GM19023 (cell line): Measurements from ENCODE around the gene SAFB2.

Experiments used
- ATAC-seq: cut with Tn5 transposase; IDR thresholded peaks from one replicate; pipeline ENCODE4 v1.9.1; 2021; ENCODE audit warnings: mild to moderate bottlenecking, moderate library complexity; ENCODE audit not compliant: unreplicated experiment

The SAFB2 gene

DNA sequence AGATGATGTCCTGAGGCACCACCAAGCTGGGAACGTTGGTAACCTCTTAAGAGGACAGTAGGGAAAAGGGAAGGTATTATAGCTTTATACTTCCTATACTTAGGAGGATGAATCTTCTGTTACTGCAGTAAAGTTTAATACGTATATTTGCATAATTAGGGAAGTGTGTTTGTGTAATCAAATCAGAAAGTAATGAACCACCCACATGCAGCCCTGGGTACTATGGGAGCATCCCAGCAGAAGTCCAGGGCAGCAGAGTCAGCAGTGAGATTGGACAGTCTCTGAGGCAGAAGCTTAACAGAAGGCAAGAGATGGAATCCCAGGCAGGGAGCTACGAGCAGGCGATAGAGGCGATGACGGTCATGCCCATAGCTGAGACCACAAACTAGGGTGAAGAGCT is 12.9 kb upstream of the SAFB2 start:
- ATAC-seq: no peak

DNA sequence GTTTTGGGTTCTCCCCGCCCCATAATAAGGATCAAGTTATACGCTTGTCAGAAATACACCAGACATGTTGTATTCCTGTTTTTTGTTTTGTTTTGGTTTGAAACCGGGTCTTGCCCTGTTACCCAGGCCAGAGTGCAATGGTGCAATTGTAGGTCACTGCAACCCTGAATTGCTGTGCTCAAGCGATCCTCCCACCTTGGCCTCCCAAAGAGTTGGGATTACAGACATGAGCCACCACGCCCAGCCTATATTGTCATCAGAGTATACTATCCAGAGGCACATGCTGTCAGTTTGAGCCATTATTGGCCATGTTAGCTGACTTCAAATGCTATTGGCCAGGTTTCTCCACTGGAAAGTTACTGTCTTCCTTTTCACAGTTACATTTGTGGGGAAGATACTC is 10.1 kb upstream of the SAFB2 start:
- ATAC-seq: no peak

DNA sequence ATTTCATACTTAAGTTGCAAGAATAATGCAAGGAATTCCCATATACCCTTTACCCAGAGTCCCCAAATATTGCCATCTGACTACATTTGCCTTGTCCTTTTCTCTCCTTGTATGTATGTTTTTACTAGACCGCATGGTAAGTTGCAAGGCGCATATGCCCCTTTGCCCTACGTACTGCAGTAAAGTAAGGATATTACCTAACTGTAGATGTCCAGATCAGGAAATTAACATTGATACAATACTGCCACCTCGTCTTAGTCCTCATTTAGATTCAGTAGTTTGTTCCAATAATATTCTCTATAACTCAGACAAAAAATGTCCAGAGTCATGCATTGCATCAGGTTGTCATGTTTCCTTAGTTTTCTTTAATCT is 9.7 kb upstream of the SAFB2 start:
- ATAC-seq: no peak

DNA sequence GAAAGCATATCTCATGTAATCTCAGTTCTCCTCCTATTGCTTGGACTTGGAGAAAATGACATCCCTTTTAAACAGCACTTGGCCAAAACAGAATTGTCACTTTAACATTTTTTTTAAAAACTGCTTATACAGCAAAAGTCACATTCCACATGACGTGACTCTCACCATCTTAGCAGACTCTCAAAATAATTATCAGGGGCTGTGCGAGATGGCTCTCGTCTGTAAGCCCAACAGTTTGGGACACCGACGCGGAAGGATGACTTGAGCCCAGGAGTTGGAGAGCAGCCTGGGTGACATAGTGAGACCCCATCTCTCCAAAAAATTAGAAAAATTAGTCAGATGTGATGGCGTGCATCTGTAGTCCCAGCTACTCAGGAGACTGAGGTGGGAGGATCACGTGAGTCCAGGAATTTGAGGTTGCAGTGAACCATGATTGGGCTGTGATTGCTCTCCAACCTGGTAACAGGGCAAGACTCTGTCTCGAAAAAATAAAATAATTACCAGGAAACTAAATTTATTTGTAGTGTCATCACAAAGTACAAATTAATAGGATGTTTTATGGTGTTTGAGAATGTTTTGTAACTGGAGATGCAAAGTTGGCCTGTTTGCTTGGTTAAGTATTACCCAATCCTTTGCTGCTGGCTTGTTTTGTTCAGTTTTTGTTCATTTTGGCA is 9.1 kb upstream of the SAFB2 start:
- no peak for ATAC-seq

DNA sequence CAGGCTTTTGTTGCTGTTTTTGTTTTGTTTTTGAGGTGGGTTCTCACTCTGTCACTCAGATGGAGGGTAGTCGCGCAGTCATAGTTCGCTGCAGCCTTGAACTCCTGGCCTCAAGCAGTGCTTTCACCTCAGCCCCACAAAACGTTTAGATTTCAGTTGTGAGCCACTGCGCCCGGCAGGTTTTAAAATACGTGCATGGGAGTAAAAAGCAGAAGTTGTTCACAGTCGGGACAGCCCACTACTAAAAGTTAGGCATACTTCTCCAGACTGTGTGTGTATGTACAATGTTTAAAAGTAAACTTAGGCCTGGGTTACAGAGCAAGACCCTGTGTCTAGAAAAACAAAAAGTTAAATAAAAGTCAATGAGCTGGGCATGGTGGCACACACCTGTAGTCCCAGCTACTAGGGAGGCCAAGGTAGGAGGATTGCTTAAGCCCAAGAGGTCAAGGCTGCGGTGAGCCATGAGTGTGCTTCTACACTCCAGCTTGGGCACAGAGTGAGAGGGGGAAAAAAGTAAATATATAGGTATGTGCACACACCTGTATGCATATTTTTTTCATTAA is 6.4 kb upstream of the SAFB2 start:
- no peak for ATAC-seq

DNA sequence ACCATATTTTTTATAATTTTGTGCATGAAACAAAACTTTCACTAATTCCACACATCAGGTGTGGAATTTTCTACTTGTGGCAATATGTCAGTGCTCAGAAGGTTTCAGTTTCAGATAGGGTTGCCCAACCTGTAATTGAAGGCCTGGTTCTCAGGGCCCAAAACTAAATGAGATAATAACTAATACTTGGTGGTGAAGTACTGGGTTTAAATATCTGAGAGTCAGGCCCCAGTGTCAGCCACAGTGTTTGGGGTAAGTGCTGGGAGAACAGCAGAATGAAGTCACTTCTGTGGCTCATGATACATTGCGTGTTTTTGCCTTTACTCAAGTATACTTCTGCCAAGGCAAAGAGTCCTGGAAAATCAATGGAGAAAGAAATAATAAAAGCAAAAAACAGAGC is 5.9 kb upstream of the SAFB2 start:
- ATAC-seq: no peak

DNA sequence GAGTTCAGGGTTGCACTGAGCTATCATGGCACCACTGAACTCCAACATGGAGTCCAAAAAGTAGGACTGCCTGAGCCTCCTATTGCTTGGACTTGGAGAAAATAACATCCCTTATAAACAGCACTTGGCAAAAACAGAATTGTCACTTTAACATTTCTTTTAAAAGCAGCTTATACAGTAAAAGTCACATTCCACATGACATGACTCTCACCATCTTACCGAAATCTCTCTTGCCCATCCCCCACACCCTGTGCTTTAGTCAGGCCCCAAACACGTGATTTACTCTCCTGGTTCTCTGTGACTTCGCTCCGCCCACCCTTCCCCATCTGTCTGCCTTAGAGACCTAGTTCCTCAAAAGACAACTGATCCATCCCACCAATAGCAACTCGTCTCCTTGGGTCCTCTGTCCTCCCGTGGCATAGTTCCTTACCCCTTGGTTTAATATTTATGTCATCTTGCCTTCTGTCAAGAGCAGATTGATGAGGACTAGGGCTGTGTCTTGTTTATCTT is 4.9 kb upstream of the SAFB2 start:
- ATAC-seq: no peak

DNA sequence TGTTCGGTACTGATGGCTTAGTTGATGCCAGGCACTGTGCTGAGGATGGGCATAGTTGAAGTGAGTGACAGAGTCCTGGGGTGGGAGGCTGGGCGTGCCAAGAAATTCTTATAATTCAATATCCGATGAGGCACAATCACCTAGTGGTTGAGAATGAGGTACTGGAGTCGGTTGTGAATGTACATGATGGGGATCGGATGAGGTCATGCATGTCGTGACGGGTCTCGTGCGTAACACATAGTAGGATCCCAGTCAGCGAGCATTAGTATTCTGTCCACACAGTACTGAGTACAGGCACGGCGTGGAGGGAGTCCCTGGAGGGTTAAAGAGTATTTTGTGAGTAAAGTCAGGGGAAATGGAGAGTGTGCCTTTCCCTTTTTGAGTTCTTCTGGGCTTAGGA is 3.1 kb upstream of the SAFB2 start:
- ATAC-seq: no peak

DNA sequence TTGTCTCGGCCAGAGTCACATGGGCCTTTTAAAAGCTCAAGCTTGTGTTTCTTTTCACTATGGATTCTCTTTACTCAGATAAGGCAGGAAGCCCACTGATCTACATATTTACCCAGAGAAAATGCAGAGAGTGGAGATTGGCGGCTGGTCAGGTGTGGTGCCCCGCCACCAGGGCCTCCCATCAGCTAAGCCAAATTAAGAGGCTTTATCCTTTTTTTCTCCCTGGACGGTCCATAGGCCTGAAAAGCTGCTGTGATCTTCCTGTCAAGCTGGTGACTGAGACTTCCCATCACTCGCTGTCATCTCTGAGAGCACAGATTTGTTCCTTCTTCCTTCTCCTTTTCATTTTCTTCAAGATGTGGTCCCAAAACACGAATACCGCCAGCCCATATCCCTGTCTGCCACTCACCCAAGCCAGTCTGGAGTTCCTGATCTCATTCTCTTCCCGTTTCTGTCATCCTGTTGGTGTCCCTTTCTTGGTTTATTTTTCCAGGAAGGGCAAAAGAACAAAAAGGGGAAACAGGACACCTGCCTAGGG is 2.2 kb upstream of the SAFB2 start:
- no peak for ATAC-seq

DNA sequence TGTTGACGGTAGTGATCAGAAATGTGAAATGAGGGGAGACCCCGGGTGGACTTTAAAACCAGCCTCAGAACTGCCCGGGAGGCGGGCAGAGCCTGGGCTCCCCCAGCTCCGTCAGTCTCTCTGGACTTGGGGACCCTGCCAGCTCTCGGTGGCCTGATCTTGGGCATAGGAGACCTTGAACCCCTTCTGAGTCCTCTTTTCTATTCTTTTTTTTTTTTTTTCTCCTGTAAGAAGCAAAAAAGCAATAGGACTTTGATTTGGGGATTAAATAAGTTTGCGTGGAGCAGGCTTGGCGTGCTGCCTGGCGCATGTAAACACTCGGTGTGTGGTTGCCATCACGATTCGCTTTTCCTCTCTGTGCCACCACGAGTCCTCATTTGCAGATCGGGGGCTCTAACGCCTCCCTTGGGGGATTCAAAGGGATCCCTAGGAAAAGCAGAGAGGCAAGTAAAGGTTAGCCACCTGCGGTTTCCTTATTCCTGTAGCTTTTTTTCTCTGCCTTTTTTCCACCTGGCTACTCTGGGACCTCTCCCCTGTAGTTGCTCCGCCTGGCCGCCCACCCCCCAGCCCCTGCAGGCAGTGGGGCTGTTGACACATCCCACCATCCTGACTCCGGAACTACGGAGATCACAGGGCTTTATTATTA is 1.6 kb upstream of the SAFB2 start:
- no peak for ATAC-seq

DNA sequence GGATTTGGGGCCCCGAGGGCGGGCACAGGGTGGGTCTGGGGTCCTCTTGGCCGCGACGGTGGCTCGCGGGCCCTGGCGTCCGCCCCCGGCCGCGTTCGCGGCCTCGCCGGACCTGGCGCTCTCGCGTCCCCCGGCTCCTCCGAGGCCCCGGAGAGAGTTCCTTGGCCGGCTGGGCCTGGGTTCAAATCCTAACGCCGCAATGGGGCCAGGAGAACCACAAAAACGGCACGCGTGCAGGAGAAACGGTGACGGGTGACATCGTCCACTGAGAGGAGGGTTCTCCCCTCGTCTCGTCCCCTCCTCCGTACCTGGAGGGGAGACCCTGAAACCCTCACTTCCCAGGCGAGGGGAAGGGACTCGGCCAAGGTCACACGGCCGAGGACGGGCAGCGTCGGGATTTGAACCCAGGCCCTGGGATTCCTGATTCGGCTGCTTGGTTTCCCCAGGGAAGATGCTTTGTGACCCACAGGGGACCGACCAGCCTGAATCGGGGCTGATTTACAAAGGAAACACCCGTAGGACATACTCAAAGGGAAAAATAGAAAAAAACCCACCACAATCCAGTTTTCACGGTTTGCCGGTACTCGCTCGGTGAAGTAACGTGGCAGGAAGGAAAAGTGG is 931 bp upstream of the SAFB2 start:
- peak; percentile 5 for ATAC-seq

DNA sequence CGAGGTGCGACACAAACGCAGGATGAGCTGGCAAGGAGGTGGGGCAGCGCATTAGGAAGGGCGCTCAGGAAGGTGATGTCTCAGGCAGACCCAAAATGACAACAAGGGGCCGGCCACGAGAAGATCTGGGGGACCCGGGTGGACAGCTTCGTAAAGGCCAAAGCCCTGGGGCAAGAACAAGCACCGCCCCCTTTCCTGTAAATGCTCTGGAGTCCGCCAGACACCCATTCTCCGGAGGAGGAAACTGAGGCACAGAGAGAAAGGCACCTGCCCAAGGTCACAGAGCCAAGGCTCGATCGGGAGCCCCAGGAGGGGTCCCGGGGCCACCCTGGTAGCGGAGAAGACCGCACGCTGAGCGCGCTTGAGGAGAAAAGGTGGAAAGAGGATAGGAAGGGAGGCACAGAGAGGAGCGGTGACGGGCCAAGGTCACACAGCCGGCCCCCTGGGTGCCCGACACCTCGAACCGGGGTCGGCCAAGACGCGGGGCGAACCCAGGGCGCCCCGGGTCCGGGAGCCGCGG is 571 bp downstream of the SAFB2 start:
- ATAC-seq: no peak

DNA sequence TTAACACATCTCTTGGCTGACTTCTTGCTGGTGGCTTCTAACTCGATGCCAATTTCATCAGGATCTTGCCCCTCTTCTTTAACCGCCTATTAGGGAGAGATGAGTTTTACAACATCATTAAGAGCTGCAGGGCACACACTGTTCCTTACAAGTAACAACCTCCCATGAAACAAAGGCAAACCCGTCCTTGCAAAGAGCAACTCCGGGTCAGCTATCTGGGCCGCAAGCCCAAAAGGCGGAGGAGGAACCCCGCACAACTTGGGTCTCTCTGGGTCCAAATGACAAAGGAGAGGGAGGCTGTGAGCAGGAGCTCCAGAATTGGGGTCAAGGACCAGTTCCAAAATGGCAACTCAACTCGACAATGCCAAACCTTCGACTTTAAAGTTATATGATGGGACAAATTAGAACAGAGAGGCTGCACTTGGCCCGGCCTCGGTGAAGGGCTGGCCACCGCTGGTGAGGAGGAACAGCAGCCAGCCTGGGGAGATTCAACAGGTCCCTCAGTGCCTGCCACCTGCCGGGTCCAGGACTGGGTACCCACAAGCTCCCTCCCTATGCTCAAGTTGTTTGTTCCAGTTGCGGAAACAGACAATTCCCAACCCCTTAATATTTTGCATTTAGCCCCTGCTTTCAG is 1.1 kb downstream of the SAFB2 start:
- ATAC-seq: no peak

DNA sequence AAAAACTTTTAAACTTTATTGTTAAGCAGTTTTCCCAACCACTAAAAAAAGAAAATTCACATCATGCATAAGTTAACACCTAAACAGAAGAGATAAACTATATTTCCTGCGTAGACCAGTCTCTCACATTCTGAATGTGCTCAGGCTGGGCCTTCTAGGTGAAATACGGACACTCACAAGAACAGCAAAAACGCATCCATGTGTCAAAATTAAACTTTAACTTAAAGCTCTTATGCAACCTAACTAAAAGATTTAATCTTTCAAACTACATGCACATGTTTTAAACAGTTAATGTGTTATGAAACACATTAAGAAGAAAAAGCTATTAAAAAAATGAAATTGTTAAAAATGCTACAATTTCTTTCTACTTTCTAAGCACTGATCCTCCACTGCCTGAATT is 2.6 kb downstream of the SAFB2 start:
- ATAC-seq: no peak

DNA sequence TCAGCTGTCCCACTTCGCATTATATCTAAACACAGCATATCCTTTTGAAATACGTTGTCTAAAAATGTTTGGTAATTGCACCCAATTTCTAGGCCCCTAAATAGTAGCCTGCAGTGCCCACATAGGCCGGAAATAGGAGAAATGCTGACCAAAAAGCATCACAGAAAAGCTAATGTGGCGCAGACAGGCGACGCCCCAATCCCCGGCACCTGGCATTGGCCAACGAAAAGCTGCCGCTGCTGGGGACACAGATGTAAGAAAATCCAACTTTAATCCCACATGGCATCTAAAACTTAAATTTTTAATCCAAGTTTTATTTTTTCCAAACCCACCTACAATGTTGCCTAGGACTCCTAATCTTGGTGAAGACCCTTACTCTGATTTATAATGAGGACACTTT is 4.0 kb downstream of the SAFB2 start:
- ATAC-seq: no peak

DNA sequence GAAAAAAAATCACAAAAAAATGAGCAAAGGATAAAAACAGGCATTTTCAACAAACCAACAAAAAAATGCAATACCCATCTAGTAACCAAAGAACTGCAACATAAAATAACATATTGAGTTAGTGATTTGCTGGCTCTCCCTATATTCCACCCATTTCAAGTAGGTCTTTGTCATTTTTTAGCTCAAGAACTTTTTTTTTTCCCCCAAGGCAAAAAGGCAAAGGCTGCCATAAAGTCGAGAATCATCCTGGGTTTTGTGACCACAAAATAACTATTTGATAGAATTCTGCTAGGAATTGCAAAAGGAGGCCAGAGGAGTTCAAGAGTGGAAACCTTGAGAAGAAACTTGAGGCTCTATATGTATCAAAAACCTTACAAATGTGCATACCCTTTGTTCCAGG is 5.5 kb downstream of the SAFB2 start:
- ATAC-seq: no peak

DNA sequence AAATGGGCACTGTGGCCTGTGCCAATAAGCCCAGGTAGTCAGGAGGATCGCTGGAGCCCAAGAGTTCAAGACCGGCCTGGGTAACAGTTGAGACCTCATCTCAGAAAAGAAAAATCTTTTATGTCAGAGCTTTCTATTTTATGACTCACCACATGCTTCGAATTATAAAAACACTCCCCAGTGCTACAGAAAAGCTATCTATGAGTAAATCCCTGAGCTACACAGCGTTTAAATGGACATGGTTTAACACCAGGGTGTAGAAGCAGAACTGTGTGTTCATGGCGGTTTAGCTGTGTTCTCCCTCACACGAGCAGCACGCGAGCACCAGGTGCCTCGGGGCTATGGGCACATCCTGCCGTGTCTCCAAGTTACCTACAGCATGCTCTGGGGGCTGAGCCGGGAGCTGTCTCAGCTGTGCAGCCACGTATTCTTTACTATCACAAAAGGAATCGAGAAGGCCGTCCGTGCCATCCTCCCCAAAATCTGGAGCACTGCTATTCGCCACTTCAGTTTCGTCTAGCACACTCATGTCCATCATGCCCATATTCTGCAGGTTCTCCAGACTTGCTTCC is 6.7 kb downstream of the SAFB2 start:
- ATAC-seq: no peak

DNA sequence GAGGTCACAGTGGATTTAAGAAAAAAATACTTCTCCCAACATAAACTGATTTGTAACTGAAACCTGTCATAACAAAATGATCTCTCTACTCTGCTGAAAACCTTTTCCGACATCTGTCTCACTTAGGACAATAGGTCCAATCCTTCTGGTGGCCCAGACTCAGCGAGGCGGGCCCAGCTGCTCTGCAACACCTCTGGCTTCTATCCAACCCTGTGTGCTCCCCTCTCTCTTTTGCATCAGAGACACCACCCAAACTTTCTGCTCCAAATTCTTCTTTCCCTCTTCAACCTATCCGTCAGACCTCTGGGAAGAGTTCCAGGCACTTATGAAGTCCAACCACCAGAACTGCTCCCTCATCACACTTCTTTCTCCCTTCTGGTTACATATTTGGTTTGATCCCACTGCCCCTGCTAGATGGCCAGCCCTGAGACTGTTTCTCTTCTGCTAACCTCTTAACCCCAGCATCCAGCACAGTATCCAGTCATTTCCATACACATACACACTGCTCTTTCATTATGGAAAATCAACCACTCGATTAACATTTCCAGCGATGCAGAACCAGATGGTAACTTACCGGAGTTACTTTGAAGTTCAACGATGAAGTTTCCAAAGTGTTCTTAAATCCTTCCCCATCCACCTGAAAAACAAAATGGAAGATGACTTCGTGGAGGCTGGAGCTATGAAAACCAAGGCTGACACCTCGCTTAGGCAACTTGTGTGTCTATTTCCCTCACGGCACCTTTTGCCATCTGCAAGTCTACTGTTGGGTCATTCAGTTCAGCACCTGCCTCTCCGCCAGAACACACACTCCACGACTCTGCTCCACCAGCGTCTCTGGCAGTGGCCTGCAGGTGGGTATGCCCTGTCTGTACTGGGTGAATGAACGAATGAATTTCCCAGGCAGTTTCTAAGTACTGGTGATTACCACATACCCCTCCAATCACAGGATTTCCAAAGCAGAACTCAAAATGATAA is 9.4 kb downstream of the SAFB2 start:
- ATAC-seq: no peak

DNA sequence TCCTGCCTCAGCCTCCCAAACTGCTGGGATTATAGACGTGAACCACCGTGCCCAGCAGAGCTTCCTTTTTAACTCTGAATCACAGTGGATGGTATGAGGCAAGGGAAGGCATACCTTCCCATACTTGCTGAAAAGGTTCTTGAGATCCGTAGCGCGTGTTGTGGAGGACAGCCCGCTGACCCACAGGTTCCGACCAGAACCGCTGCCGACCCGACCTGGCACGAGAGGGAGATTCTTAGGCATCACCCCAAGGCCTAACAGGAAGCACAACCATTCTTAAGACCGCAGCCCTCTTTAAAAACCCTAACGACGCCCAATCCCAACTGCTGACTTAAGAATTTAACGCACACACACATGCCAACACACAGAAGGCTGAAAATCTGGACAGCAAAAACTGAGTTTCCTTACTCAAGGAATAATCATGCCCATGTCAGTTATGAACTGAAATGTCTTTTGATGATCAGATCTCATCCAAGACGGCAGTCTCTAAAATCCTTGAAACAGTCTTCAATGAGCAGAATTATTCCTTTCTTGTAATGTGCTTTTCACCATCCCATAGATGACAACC is 12.6 kb downstream of the SAFB2 start:
- no peak for ATAC-seq
